Smooth muscle cell (in vitro differentiated cells): Measurements from ENCODE around the gene SALL2. TPM values are rescaled to one million over a fixed set of nuclear protein-coding genes. Genes with fewer than 3 reads are reported as not detected.

Experiments
- DNase-seq: peaks from one replicate; lab custom pipeline; 2025; ENCODE audit not compliant: unreplicated experiment; lab: John Stamatoyannopoulos, UW
- H2AFZ ChIP-seq: fragments of 200-600 bp; sonication (generic); 2 replicates; pipeline ENCODE4 v1.6.0; 2016; ENCODE audit warnings: antibody characterized with exemption, low read depth, mild to moderate bottlenecking
- H3F3A ChIP-seq: fragments of 200-600 bp; sonication (generic); 2 replicates; pipeline ENCODE4 v1.6.0; 2017; ENCODE audit warnings: antibody characterized with exemption, low read depth
- H3K27ac ChIP-seq: fragments of 200-600 bp; sonication (generic); 2 replicates; pipeline ENCODE4 v1.5.1; 2016; ENCODE audit warnings: low read depth, mild to moderate bottlenecking
- H3K27me3 ChIP-seq: fragments of 200-600 bp; sonication (generic); 2 replicates; pipeline ENCODE4 v1.6.1; 2016; ENCODE audit warnings: low read depth, mild to moderate bottlenecking
- H3K36me3 ChIP-seq: fragments of 200-600 bp; sonication (generic); 2 replicates; pipeline ENCODE4 v1.5.1; 2016; ENCODE audit warnings: low read depth
- H3K4me1 ChIP-seq: fragments of 200-600 bp; sonication (generic); 2 replicates; pipeline ENCODE4 v1.5.1; 2016; ENCODE audit warnings: low read depth
- H3K4me2 ChIP-seq: fragments of 200-600 bp; sonication (generic); 2 replicates; pipeline ENCODE4 v1.6.0; 2016; ENCODE audit warnings: mild to moderate bottlenecking
- H3K4me3 ChIP-seq: fragments of 200-600 bp; sonication (generic); 2 replicates; pipeline ENCODE4 v1.5.1; 2016; ENCODE audit warnings: mild to moderate bottlenecking
- H3K79me2 ChIP-seq: fragments of 200-600 bp; sonication (generic); 2 replicates; pipeline ENCODE4 v1.6.0; 2016; ENCODE audit warnings: low read depth, mild to moderate bottlenecking
- H3K9ac ChIP-seq: fragments of 200-600 bp; sonication (generic); 2 replicates; pipeline ENCODE4 v1.6.0; 2016; ENCODE audit warnings: low read depth
- H3K9me3 ChIP-seq: fragments of 200-600 bp; sonication (generic); replicated peaks from 2 replicates; pipeline ENCODE4 v1.5.1; 2016; ENCODE audit warnings: low read depth
- H4K20me1 ChIP-seq: fragments of 200-600 bp; sonication (generic); 2 replicates; pipeline ENCODE4 v1.6.0; 2016; ENCODE audit warnings: low read depth
- WGBS: methylation state at CpG from one replicate; pipeline ENCODE4 v1.1.7; 2016; ENCODE audit warnings: low lambda C conversion rate; 5-methylcytosine and 5-hydroxymethylcytosine counted together
- polyA plus RNA-seq: library from polyadenylated mRNA; unstranded; fragments of >200 nt; fragmentation: Nextera tagmentation; extraction: Ambion mirVana; gene quantifications from 2 replicates; pipeline ENCODE4 v1.2.1, GENCODE V29; 2016
- total RNA-seq: library from RNA; depleted of rRNA; stranded (reverse); fragments of >200 nt; gene quantifications from 2 replicates; pipeline ENCODE4 v1.2.3, GENCODE V29; 2014
- TF ChIP-seq, protein P1 (sequence below): fragments of 200-600 bp; sonication (generic); IDR thresholded peaks from 2 replicates; pipeline ENCODE4 v1.5.1; 2017; ENCODE audit warnings: borderline replicate concordance, mild to moderate bottlenecking, antibody characterized with exemption; ENCODE audit not compliant: insufficient read depth, poor library complexity, severe bottlenecking

Gene SALL2
- total and polyA plus RNA-seq, 2 experiments from 2014 or later: 4.5 to 5.9 TPM

DNA sequence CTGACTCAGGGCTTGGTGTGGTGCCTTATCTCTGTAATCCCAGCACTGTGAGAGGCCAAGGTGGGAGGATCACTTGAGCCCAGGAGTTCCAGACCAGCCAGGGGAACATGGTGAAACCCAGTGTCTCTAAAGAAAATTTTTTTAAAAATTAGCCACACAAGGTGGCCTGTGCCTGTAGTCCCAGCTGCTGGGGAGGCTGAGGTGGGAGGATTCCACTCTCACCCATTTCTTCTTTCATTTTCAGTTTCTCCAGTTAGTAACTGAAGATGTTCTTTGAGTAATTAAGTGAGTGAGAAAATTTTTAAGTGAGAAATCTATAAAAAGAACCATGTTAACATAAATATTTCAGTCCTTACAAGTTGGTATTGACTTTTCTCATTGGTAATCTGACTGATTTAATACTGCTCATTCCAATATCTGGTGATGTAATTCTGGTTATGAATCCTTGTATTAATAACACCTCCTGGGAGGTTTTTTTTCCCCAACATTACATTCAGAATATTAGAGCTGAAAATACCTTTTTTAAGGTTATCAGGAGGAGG lies 21.1 kb downstream of the SALL2 start:
- peaks cover 4% of the 10 kb centered on the region for H3K4me1 ChIP-seq
- no peaks in the 10 kb centered on the region for H3K27me3 ChIP-seq
- DNase-seq: no peak
- peaks cover 57% of the 10 kb centered on the region for H3K79me2 ChIP-seq
- H3K27ac ChIP-seq: no peak overlapping the region
- no peak overlapping the region for H3K9ac ChIP-seq
- TF ChIP-seq, protein P1, sequence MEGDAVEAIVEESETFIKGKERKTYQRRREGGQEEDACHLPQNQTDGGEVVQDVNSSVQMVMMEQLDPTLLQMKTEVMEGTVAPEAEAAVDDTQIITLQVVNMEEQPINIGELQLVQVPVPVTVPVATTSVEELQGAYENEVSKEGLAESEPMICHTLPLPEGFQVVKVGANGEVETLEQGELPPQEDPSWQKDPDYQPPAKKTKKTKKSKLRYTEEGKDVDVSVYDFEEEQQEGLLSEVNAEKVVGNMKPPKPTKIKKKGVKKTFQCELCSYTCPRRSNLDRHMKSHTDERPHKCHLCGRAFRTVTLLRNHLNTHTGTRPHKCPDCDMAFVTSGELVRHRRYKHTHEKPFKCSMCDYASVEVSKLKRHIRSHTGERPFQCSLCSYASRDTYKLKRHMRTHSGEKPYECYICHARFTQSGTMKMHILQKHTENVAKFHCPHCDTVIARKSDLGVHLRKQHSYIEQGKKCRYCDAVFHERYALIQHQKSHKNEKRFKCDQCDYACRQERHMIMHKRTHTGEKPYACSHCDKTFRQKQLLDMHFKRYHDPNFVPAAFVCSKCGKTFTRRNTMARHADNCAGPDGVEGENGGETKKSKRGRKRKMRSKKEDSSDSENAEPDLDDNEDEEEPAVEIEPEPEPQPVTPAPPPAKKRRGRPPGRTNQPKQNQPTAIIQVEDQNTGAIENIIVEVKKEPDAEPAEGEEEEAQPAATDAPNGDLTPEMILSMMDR: no peak
- H3K36me3 ChIP-seq: peaks cover under 1% of the 10 kb centered on the region
- H2AFZ ChIP-seq: no peak overlapping the region
- no peak overlapping the region for H3K4me3 ChIP-seq
- H3K4me2 ChIP-seq: no peak overlapping the region
- H3K9me3 ChIP-seq: no peaks in the 10 kb centered on the region
- peaks cover 13% of the 10 kb centered on the region for H4K20me1 ChIP-seq
- H3F3A ChIP-seq: peaks cover 16% of the 10 kb centered on the region

DNA sequence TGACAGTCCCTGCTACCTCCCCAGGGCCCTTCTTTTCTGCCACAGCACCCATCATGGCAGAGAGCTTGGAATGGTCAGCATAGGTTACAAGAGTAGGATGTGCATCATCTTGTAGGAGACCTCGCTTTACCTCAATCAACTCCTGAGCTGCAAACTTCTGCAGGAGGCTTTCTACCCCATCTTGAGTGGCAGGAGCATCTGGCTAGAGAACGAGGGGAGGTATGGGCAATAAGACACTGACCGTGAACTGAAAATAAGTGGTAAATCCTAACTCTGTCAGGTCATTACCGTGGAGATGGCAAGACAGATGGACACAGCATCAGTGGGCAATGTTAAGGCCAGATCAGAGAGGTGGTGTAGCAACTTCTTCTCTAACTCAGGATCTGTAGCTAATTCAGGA lies 22.8 kb downstream of the SALL2 start:
- peaks cover 14% of the 10 kb centered on the region for H3K36me3 ChIP-seq
- WGBS: 93% methylated on average over 4 of the region's 4 CpGs

DNA sequence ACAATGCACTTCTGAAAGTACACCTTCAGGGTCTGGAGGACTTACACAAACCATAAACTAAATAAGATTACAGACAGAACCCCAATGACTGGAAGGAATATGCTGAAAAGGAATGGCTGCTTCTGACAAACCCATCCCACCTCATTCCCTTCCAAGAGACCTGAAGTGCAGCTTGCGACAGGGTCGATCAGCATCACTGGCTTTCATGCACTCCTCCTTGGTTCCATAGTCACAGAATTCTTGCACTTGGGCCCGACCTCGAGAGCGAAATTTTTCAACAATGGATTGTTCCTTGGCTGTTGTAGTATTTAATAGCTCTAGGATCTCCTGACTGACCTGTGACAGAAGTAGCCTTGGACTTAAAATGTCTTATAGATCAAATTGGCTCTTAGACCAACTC lies 24.6 kb downstream of the SALL2 start:
- Histone ChIP-seq H3K4me2 (no peak overlapping the region), H3K27ac (no peak overlapping the region), H3K27me3 (no peaks in the 10 kb centered on the region), H4K20me1 (peaks cover 12% of the 10 kb centered on the region), H3K79me2 (peaks cover 22% of the 10 kb centered on the region), H3K36me3 (peaks cover 14% of the 10 kb centered on the region), H3F3A (peaks cover 26% of the 10 kb centered on the region), H3K4me3 (no peak overlapping the region), H2AFZ (no peak overlapping the region), H3K9ac (no peak overlapping the region), H3K9me3 (no peaks in the 10 kb centered on the region), H3K4me1 (no peaks in the 10 kb centered on the region)
- TF ChIP-seq, protein P1: no peak
- over 99% methylated on average over 5 of the region's 5 CpGs for WGBS
- no peak for DNase-seq

More for the DNA sequence above, 22.8 kb downstream of the SALL2 start:
- Histone ChIP-seq H3F3A (peaks cover 22% of the 10 kb centered on the region), H3K79me2 (peaks cover 40% of the 10 kb centered on the region), H4K20me1 (peaks cover 13% of the 10 kb centered on the region), H3K27ac (no peak overlapping the region), H3K9me3 (no peaks in the 10 kb centered on the region), H3K4me3 (no peak overlapping the region), H3K4me1 (no peaks in the 10 kb centered on the region), H2AFZ (no peak overlapping the region), H3K27me3 (no peaks in the 10 kb centered on the region), H3K9ac (no peak overlapping the region), H3K4me2 (no peak overlapping the region)
- no peak for DNase-seq
- TF ChIP-seq, protein P1: no peak
